PC-9 (cell line): ENCODE measurements around the gene MAK. TPM values are rescaled to one million over a fixed set of nuclear protein-coding genes. Genes with fewer than 3 reads are reported as not detected.

Experiments used
- BruUV-seq: library from RNA; stranded (reverse); fragments of 400-500 nt; replicated peaks from 2 replicates; lab custom pipeline; 2021; lab: Mats Ljungman, UMichigan
- CTCF ChIA-PET: fragments of 300-600 bp; sonication (Branson Sonifier 250); formaldehyde crosslinking; loops from one replicate; lab custom pipeline; 2022; ENCODE audit warnings: antibody characterized with exemption; lab: Charles Lee
- POLR2A ChIA-PET: fragments of 300-600 bp; sonication (Branson Sonifier 250); formaldehyde crosslinking; loops from one replicate; lab custom pipeline; 2022; ENCODE audit warnings: antibody characterized with exemption; ENCODE audit not compliant: unreplicated experiment; lab: Charles Lee
- DNase-seq, 2 experiments: peaks; one replicate each; pipeline versions ENCODE4 v3.0.0 to v3.0.0-alpha.2; 2015 to 2022; ENCODE audit warnings: mixed read lengths in 1 of 2
- H2AFZ ChIP-seq: fragments of 200-600 bp; sonication (generic); 2 replicates; pipeline ENCODE4 v1.8.1; 2017; ENCODE audit warnings: antibody characterized with exemption
- H3F3A ChIP-seq: fragments of 200-600 bp; sonication (generic); 2 replicates; pipeline ENCODE4 v1.8.1; 2017; ENCODE audit warnings: antibody characterized with exemption, mild to moderate bottlenecking, low read depth; ENCODE audit not compliant: insufficient read depth
- H3K27ac ChIP-seq: fragments of 200-600 bp; sonication (generic); 2 replicates; pipeline ENCODE4 v1.6.1; 2016; ENCODE audit warnings: mixed run types
- H3K27me3 ChIP-seq: fragments of 200-600 bp; sonication (generic); 2 replicates; pipeline ENCODE4 v1.6.1; 2016; ENCODE audit warnings: low read depth, mixed run types; ENCODE audit not compliant: insufficient read depth
- H3K36me3 ChIP-seq: fragments of 200-600 bp; sonication (generic); 2 replicates; pipeline ENCODE4 v1.6.1; 2016; ENCODE audit warnings: low read depth, mixed run types
- H3K4me1 ChIP-seq: fragments of 200-600 bp; sonication (generic); replicated peaks from 2 replicates; pipeline ENCODE4 v1.6.1; 2016; ENCODE audit warnings: mixed run types; ENCODE audit not compliant: insufficient read depth
- H3K4me2 ChIP-seq: fragments of 200-600 bp; sonication (generic); 2 replicates; pipeline ENCODE4 v1.6.1; 2017; ENCODE audit warnings: mixed run types
- H3K4me3 ChIP-seq: fragments of 200-600 bp; sonication (generic); 2 replicates; pipeline ENCODE4 v1.6.1; 2016; ENCODE audit warnings: mixed run types
- H3K79me2 ChIP-seq: fragments of 200-600 bp; sonication (generic); 2 replicates; pipeline ENCODE4 v1.6.1; 2017; ENCODE audit warnings: low read depth, mixed run types
- H3K9me2 ChIP-seq: fragments of 200-600 bp; sonication (generic); 2 replicates; pipeline ENCODE4 v1.8.1; 2017; ENCODE audit warnings: mild to moderate bottlenecking; ENCODE audit not compliant: insufficient read depth
- H3K9me3 ChIP-seq: fragments of 200-600 bp; sonication (generic); 2 replicates; pipeline ENCODE4 v1.8.1; 2016; ENCODE audit warnings: low read depth; ENCODE audit not compliant: insufficient read depth
- H4K20me1 ChIP-seq: fragments of 200-600 bp; sonication (generic); 2 replicates; pipeline ENCODE4 v1.8.1; 2017; ENCODE audit not compliant: insufficient read depth
- EZH2 ChIP-seq: fragments of 200-600 bp; sonication (generic); IDR thresholded peaks from 2 replicates; pipeline ENCODE4 v1.8.0; 2017; ENCODE audit warnings: antibody characterized with exemption, low read depth
- intact Hi-C: fragments of 100-400 bp; cut with micrococcal nuclease; formaldehyde crosslinking; loops from one replicate; pipeline ENCODE4 v1.10.0; 2022; ENCODE audit not compliant: unreplicated experiment
- total RNA-seq: library from RNA; stranded (reverse); gene quantifications from 2 replicates; pipeline ENCODE4 v1.2.3, GENCODE V29; 2021
- TF ChIP-seq, protein P1 (sequence below): fragments of 200-600 bp; sonication (generic); conservative IDR thresholded peaks from 2 replicates; pipeline ENCODE4 v1.6.1; 2017; ENCODE audit warnings: mixed run types, antibody characterized with exemption, mild to moderate bottlenecking, moderate library complexity

The MAK gene
- total RNA-seq, 1 experiment from 2014 or later, result 1.6 TPM

DNA sequence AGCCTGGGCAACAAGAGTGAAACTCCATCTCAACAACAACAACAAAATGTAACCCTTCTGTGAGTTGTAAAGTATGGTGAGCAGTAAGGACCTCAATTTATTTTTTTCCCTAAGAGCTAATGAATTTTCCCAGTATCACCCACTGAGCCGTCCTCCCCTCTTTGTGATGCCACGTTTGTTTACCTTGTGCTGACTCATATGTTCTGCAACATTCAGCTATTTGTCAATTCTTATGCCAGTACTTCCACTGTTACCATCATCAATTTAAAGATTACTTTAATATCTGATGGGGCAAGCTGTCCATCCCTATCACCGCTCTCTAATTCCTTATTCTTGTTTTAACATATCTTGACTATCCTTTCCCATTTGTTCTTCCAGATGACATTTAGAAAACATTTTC is 37.5 kb downstream of the MAK start:
- no peaks in the 10 kb centered on the region for H3K9me2 ChIP-seq
- peak overlapping the region; percentile 50 for H3K4me2 ChIP-seq
- peak; percentile 7 to 70 for DNase-seq
- peak overlapping the region; percentile 41; the same call in 1 of the 2 replicates for H3K27ac ChIP-seq
- TF ChIP-seq EZH2, result no peak
- intact Hi-C loops, result loop anchor here (1.0 to 10.0 kb wide), 7 partner anchors 85 to 774 kb away; partner anchors contain the start of genes C6orf52 and PAK1IP1
- no peak overlapping the region for H3K4me3 ChIP-seq
- no peaks in the 10 kb centered on the region for H3K79me2 ChIP-seq
- no peak overlapping the region for H2AFZ ChIP-seq
- H4K20me1 ChIP-seq, result no peaks in the 10 kb centered on the region
- no peaks in the 10 kb centered on the region for H3K27me3 ChIP-seq
- no peaks in the 10 kb centered on the region for H3F3A ChIP-seq
- BruUV-seq, result no TSS peak
- H3K9me3 ChIP-seq, result no peaks in the 10 kb centered on the region
- no peaks in the 10 kb centered on the region for H3K36me3 ChIP-seq
- ChIA-PET POLR2A (interaction anchor here (0.6 kb wide), 2 partner anchors 272 to 321 kb away, joined by 5 to 7 read pairs; no protein-coding TSS in a partner anchor), CTCF (interaction anchor here (0.6 to 1.6 kb wide), 4 partner anchors 67 to 322 kb away, joined by 4 to 10 read pairs (median 6); no protein-coding TSS in a partner anchor)
- H3K4me1 ChIP-seq, result peaks cover 8% of the 10 kb centered on the region

DNA sequence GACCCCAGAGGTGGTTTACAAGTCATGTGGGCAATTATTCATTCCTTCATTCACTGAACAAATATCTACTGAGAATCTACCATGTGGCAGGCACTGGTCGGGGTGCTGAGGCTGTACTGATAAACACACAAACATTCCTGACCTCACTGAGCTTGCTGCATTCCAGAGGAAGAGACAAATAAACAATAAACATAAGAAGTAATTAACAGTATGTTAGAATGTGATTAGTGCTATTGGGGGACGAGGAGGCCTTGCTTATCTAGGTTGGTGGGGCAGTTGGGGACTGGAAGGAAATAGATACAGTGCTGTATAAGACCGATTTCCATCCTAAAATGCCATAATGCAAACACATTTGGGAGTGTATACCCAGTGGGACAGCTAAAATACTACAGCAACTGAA is 44.1 kb downstream of the MAK start:
- no peaks in the 10 kb centered on the region for H3K4me1 ChIP-seq
- TF ChIP-seq, protein P1, sequence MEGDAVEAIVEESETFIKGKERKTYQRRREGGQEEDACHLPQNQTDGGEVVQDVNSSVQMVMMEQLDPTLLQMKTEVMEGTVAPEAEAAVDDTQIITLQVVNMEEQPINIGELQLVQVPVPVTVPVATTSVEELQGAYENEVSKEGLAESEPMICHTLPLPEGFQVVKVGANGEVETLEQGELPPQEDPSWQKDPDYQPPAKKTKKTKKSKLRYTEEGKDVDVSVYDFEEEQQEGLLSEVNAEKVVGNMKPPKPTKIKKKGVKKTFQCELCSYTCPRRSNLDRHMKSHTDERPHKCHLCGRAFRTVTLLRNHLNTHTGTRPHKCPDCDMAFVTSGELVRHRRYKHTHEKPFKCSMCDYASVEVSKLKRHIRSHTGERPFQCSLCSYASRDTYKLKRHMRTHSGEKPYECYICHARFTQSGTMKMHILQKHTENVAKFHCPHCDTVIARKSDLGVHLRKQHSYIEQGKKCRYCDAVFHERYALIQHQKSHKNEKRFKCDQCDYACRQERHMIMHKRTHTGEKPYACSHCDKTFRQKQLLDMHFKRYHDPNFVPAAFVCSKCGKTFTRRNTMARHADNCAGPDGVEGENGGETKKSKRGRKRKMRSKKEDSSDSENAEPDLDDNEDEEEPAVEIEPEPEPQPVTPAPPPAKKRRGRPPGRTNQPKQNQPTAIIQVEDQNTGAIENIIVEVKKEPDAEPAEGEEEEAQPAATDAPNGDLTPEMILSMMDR, result no peak
- TF ChIP-seq EZH2, result no peak
- H2AFZ ChIP-seq, result no peak overlapping the region
- BruUV-seq, result no TSS peak
- no peak for DNase-seq
- H3F3A ChIP-seq, result no peaks in the 10 kb centered on the region
- no peaks in the 10 kb centered on the region for H3K27me3 ChIP-seq
- H3K4me3 ChIP-seq, result no peak overlapping the region
- H3K36me3 ChIP-seq, result no peaks in the 10 kb centered on the region
- ChIA-PET CTCF (no interaction called here), POLR2A (no interaction called here)
- no peak overlapping the region for H3K27ac ChIP-seq
- no peak overlapping the region for H3K4me2 ChIP-seq
- H3K79me2 ChIP-seq, result no peaks in the 10 kb centered on the region
- H3K9me2 ChIP-seq, result no peaks in the 10 kb centered on the region
- no peaks in the 10 kb centered on the region for H3K9me3 ChIP-seq
- intact Hi-C loops, result no loop called here
- no peaks in the 10 kb centered on the region for H4K20me1 ChIP-seq

DNA sequence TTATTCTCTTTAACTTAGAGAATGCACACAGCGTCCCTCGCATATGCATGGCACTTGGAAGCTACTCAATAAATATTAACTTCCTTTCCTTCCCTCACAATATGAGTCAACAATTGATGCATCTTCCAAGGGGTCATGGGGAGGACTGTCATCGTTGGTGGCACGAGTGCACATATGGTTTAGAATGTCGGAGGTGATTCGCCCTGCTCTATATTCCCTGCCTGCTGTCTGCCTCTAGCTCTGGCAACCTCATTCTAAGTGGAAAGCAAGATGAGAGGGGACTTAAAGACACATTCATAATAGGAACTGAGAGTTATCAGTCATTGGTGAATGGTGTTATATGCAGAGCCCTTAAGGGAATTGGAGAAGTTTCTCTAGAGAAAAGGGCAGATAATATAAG is 44.6 kb downstream of the MAK start:
- Histone ChIP-seq H3K36me3 (no peaks in the 10 kb centered on the region), H4K20me1 (no peaks in the 10 kb centered on the region), H3K27ac (no peak overlapping the region), H3K9me3 (no peaks in the 10 kb centered on the region), H3K4me1 (no peaks in the 10 kb centered on the region), H3K79me2 (no peaks in the 10 kb centered on the region), H3K9me2 (no peaks in the 10 kb centered on the region), H3K27me3 (no peaks in the 10 kb centered on the region), H2AFZ (no peak overlapping the region), H3K4me2 (no peak overlapping the region), H3K4me3 (no peak overlapping the region), H3F3A (no peaks in the 10 kb centered on the region)
- CTCF ChIA-PET, result no interaction called here
- no peak for DNase-seq
- BruUV-seq, result no TSS peak
- TF ChIP-seq, protein P1, result no peak
- no peak for TF ChIP-seq EZH2
- POLR2A ChIA-PET, result no interaction called here
- intact Hi-C loops, result no loop called here

DNA sequence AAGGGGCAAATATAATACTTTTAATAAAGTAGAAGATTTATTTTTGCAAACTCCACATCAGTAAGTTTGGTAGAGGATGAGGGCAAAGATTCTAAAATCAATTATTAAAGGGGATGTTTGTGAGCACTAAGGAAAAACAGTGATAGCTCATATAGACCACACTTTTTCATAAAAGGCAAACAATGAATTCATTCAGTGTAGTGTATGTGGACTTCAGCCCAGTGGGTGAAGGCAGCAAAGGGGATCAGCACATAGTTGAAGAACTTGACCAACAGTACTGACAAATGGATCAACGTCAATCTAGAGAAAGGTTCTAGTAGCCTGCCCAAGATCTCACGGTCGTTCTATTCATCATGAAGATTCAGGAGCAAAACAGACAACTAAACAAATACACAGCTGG is 45.3 kb downstream of the MAK start:
- TF ChIP-seq EZH2, result no peak
- TF ChIP-seq, protein P1, result no peak
- Histone ChIP-seq H3K9me2 (no peaks in the 10 kb centered on the region), H3K79me2 (no peaks in the 10 kb centered on the region), H3K4me2 (no peak overlapping the region), H3K36me3 (no peaks in the 10 kb centered on the region), H3K27me3 (no peaks in the 10 kb centered on the region), H2AFZ (no peak overlapping the region), H3K4me1 (no peaks in the 10 kb centered on the region), H3K4me3 (no peak overlapping the region), H3K9me3 (no peaks in the 10 kb centered on the region), H3K27ac (no peak overlapping the region), H4K20me1 (no peaks in the 10 kb centered on the region), H3F3A (no peaks in the 10 kb centered on the region)
- ChIA-PET POLR2A (no interaction called here), CTCF (no interaction called here)
- no TSS peak for BruUV-seq
- intact Hi-C loops, result no loop called here
- DNase-seq, result no peak
